OCI-LY7 (cell line): ENCODE data around the gene FST. TPM values are rescaled to one million over a fixed set of nuclear protein-coding genes. Genes with fewer than 3 reads are reported as not detected.

Experiments used
- BruUV-seq: library from RNA; stranded (reverse); fragments of 400-500 nt; replicated peaks from 2 replicates; lab custom pipeline; 2021; lab: Mats Ljungman, UMichigan
- CTCF ChIA-PET: fragments of 300-600 bp; sonication (Branson Sonifier 250); formaldehyde crosslinking; loops from one replicate; lab custom pipeline; 2022; ENCODE audit warnings: antibody characterized with exemption; ENCODE audit not compliant: unreplicated experiment; lab: Charles Lee
- POLR2A ChIA-PET: fragments of 300-600 bp; sonication (Branson Sonifier 250); formaldehyde crosslinking; loops from one replicate; lab custom pipeline; 2022; ENCODE audit warnings: antibody characterized with exemption; lab: Charles Lee
- DNase-seq: peaks from one replicate; pipeline ENCODE4 v3.0.0-alpha.2; 2015; ENCODE audit warnings: low spot score
- H2AFZ ChIP-seq: fragments of 200-600 bp; sonication (generic), shearing (Covaris generic); 2 replicates; pipeline ENCODE4 v1.6.1; 2014; ENCODE audit warnings: mild to moderate bottlenecking, antibody characterized with exemption, low read length, moderate library complexity
- H3K27ac ChIP-seq: fragments of 200-600 bp; sonication (generic); 2 replicates; pipeline ENCODE4 v1.5.1; 2014; ENCODE audit warnings: mixed run types, low read depth, mild to moderate bottlenecking, moderate library complexity, low read length, inconsistent platforms; ENCODE audit not compliant: poor library complexity, severe bottlenecking
- H3K36me3 ChIP-seq: fragments of 200-600 bp; sonication (generic); 2 replicates; pipeline ENCODE4 v1.6.1; 2014; ENCODE audit warnings: mild to moderate bottlenecking, antibody characterized with exemption, low read length, moderate library complexity, mixed read lengths; ENCODE audit not compliant: insufficient read depth
- H3K4me1 ChIP-seq: fragments of 200-600 bp; sonication (generic); 2 replicates; pipeline ENCODE4 v1.5.1; 2014; ENCODE audit warnings: mild to moderate bottlenecking, low read length; ENCODE audit not compliant: insufficient read depth, poor library complexity, severe bottlenecking
- H3K4me2 ChIP-seq: fragments of 200-600 bp; sonication (generic); 2 replicates; pipeline ENCODE4 v1.6.1; 2014; ENCODE audit warnings: mild to moderate bottlenecking, low read length
- H3K4me3 ChIP-seq: fragments of 200-600 bp; sonication (generic); 2 replicates; pipeline ENCODE4 v1.5.1; 2014; ENCODE audit warnings: mild to moderate bottlenecking, low read depth, low read length; ENCODE audit not compliant: poor library complexity, severe bottlenecking
- H3K79me2 ChIP-seq: fragments of 200-600 bp; sonication (generic); 2 replicates; pipeline ENCODE4 v1.6.1; 2016; ENCODE audit warnings: low read depth, mild to moderate bottlenecking, low read length, moderate library complexity, mixed read lengths; ENCODE audit not compliant: insufficient read depth
- H3K9me2 ChIP-seq: fragments of 200-600 bp; sonication (generic); 2 replicates; pipeline ENCODE4 v1.6.1; 2016; ENCODE audit warnings: mild to moderate bottlenecking, low read length, mixed read lengths; ENCODE audit not compliant: insufficient read depth
- H3K9me3 ChIP-seq: fragments of 200-600 bp; sonication (generic); 2 replicates; pipeline ENCODE4 v1.6.1; 2014; ENCODE audit warnings: mild to moderate bottlenecking, mixed run types, low read length, mixed read lengths
- H4K20me1 ChIP-seq: fragments of 200-600 bp; sonication (generic); 2 replicates; pipeline ENCODE4 v1.6.1; 2014; ENCODE audit warnings: mild to moderate bottlenecking, antibody characterized with exemption, low read length, moderate library complexity, mixed read lengths; ENCODE audit not compliant: insufficient read depth
- EZH2phosphoT487 ChIP-seq: fragments of 200-600 bp; sonication (generic); IDR thresholded peaks from 2 replicates; pipeline ENCODE4 v1.6.1; 2018; ENCODE audit warnings: low read depth, borderline replicate concordance, mild to moderate bottlenecking, mixed run types, antibody characterized with exemption, low read length, moderate library complexity, mixed read lengths
- intact Hi-C: fragments of 100-400 bp; cut with micrococcal nuclease; formaldehyde crosslinking; loops from one replicate; pipeline ENCODE4 v1.10.0; 2022; ENCODE audit not compliant: unreplicated experiment
- total RNA-seq, 2 experiments: library from RNA; depleted of rRNA in 1 of 2; stranded (reverse); fragments of >200 nt in 1 of 2; shearing (Covaris generic) in 1 of 2; gene quantifications; 2 replicates each; pipeline ENCODE4 v1.2.3, GENCODE V29; 2014 to 2022
- TF ChIP-seq, protein P1 (sequence below): fragments of 200-600 bp; sonication (generic); conservative IDR thresholded peaks from 2 replicates; pipeline ENCODE4 v1.5.1; 2014; ENCODE audit warnings: mild to moderate bottlenecking, antibody characterized with exemption, low read length, moderate library complexity, mixed read lengths

FST gene
- total RNA-seq, 2 experiments from 2014 or later = not detected

DNA sequence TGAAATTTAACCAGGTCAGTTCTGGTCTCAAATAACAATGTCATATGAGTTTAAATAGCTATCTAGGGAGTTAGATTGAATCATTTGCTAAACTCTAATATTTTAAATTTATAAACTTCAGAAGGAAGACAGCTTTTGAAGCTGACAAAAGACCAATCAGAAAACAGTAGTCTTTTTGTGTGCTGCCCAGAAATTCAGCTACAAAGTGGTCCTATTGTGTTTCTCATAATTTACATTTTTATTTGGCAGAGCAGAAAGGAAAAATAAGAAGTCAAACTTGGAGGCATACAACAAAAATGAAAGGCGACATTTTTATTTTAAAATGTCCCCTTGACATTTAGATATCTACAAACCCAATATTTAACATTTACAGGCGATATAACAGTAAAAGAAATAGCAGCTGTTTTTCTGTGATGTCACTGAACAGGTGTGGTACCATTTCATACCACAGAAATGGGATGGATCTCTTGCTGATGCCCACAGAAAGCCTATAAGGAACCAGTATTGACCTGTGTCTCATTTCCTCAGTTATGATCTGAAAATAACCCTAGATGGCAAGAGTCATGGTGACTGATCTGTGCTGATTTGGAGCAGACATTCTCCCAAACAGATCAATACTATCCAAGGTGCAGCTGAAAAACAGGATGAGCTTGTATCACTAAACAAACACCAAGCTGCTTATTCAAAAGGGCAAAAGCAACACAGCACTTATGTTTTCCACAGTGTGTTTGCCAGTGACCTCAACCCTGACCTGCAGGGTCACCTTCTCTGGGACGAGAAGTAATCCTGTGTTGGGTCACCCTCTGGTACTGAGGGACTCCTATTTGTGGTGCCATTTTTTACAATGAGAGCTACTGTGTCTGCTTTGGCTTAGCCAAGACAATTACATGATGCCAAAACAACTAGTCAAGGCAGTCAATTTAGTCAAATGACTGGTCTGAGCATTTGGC is 3.6 kb upstream of the FST start:
- BruUV-seq = no TSS peak
- Histone ChIP-seq H3K4me1 (peaks cover 6% of the 10 kb centered on the region), H3K36me3 (no peaks in the 10 kb centered on the region), H3K9me2 (no peaks in the 10 kb centered on the region), H3K79me2 (no peaks in the 10 kb centered on the region), H2AFZ (no peak overlapping the region), H3K27ac (no peak overlapping the region), H4K20me1 (no peaks in the 10 kb centered on the region), H3K4me2 (no peak overlapping the region), H3K9me3 (no peaks in the 10 kb centered on the region), H3K4me3 (no peak overlapping the region)
- no peak for DNase-seq
- CTCF ChIA-PET = no interaction called here
- no peak for TF ChIP-seq EZH2phosphoT487
- TF ChIP-seq, protein P1, sequence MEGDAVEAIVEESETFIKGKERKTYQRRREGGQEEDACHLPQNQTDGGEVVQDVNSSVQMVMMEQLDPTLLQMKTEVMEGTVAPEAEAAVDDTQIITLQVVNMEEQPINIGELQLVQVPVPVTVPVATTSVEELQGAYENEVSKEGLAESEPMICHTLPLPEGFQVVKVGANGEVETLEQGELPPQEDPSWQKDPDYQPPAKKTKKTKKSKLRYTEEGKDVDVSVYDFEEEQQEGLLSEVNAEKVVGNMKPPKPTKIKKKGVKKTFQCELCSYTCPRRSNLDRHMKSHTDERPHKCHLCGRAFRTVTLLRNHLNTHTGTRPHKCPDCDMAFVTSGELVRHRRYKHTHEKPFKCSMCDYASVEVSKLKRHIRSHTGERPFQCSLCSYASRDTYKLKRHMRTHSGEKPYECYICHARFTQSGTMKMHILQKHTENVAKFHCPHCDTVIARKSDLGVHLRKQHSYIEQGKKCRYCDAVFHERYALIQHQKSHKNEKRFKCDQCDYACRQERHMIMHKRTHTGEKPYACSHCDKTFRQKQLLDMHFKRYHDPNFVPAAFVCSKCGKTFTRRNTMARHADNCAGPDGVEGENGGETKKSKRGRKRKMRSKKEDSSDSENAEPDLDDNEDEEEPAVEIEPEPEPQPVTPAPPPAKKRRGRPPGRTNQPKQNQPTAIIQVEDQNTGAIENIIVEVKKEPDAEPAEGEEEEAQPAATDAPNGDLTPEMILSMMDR = no peak
- POLR2A ChIA-PET = interaction anchor here (0.6 to 0.7 kb wide), 2 partner anchors 933 to 1596 kb away, joined by 3 read pairs; no protein-coding TSS in a partner anchor
- intact Hi-C loops = no loop called here

DNA sequence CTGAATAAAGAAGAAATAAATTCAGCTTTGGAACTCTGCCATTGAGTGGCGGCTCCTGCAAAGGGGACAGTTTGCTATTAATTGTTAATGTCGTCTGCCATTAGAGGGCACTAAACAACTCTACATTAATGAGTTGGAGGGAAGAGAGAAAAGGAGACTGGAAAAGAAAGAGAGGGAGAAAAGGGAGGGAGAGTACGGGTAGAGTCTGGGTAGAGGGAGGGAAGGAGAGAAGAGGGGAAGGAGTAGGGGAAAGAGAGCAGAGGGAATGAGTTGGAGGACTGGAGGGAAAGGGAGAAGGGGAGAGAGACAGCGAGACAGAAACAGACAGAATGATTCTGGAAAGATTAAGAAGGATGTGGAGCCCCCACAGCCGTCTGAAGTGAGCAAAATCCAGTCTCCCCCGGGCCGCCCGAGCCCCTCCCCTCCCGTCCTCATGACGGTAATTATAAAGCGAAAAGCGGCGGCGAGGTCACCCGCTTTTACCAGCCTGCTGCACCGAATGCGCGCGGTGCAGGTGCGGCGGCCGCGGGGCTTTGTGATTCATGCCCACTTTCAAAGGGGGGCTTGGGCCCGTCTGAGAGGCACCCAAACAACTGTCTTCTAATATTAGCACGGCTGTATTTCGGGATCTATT is 1.9 kb upstream of the FST start:
- Histone ChIP-seq H3K9me2 (no peaks in the 10 kb centered on the region), H3K36me3 (no peaks in the 10 kb centered on the region), H3K4me2 (peak overlapping the region; percentile 39), H3K79me2 (no peaks in the 10 kb centered on the region), H3K4me1 (peaks cover 6% of the 10 kb centered on the region), H3K4me3 (peak overlapping the region; percentile 18), H4K20me1 (no peaks in the 10 kb centered on the region), H2AFZ (no peak overlapping the region), H3K9me3 (no peaks in the 10 kb centered on the region), H3K27ac (no peak overlapping the region)
- intact Hi-C loops = loop anchor here (2.0 kb wide), 2 partner anchors 740 to 752 kb away; no protein-coding TSS in a partner anchor
- TF ChIP-seq, protein P1 = peak; percentile 86
- no peak for TF ChIP-seq EZH2phosphoT487
- CTCF ChIA-PET = no interaction called here
- no TSS peak for BruUV-seq
- peak; percentile 40 for DNase-seq
- POLR2A ChIA-PET = no interaction called here
